ENCODE data around the gene MVK.

DNA sequence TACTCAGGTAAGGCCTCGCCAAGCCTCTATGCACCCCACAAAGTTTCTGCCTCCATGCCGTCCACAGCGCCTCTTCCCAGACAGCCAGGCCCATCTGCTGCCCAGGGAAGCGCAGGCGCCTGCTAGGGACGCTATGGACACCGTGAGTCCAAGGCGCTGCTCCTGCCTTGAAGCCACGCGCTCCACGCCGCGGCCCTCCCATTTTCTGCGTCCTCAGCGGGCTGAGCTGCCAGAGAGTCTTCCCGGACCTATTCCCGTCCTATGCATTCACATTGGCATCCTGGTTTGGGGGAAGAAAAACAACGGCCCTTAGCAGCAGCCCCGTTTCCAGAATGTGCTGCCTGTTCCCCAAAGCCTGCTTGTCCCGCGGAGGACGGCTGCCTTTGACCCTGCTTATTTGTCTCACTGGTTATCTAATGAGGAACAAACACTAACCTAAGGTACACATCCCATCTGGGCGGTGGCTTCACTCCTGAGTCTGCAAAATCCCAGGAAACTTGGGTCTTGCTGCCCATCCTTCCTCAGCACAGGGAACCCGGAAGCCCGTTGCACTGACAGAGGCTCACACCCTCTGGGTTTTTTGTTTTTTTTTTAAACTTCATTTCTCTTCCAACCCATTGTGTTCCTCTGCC is 38.2 kb upstream of the MVK start:
- no peak for TF ChIP-seq POLR2A (IDR thresholded peaks at IDR 0.05; ENCODE audit: low read length)
- TF ChIP-seq GATA1 (IDR thresholded peaks at IDR 0.05; ENCODE audit: low read depth, low read length): no peak
